Sigmoid colon (tissue), 7 donors: ENCODE results near the gene ABCC8. TPM values are rescaled to one million over a fixed set of nuclear protein-coding genes. Genes with fewer than 3 reads are reported as not detected.

Experiments
- DNase-seq: peaks from one replicate; pipeline ENCODE4 v3.0.0-alpha.2; 2019
- H3K27ac ChIP-seq, 4 donors: fragments of 200-600 bp; sonication (generic); one replicate each; pipeline ENCODE4 v1.5.1; 2016 to 2019; ENCODE audit warnings: mild to moderate bottlenecking in 1 of 4
- H3K27me3 ChIP-seq, 3 donors: fragments of 200-600 bp; sonication (generic); one replicate each; pipeline ENCODE4 v1.5.1; 2019; ENCODE audit warnings: mild to moderate bottlenecking in 1 of 3
- H3K36me3 ChIP-seq, 4 donors: fragments of 200-600 bp; sonication (generic); one replicate each; pipeline ENCODE4 v1.5.1; 2016 to 2019
- H3K4me1 ChIP-seq, 4 donors: fragments of 200-600 bp; sonication (generic); one replicate each; pipeline ENCODE4 v1.5.1; 2017 to 2019
- H3K4me3 ChIP-seq, 4 donors: fragments of 200-600 bp; sonication (generic); one replicate each; pipeline ENCODE4 v1.5.1; 2017 to 2019; ENCODE audit warnings: mild to moderate bottlenecking in 2 of 4, moderate library complexity in 1 of 4
- H3K9me3 ChIP-seq, 4 donors: fragments of 200-600 bp in 3 of 4; sonication (generic) in 3 of 4; one replicate each; pipeline versions ENCODE4 v1.5.1 to v1.6.1; 2013 to 2019
- CTCF ChIP-seq, 4 experiments: fragments of 450-650 bp in 3 of 4; fragments of 200-600 bp in 1 of 4; IDR thresholded peaks; one replicate each; pipeline ENCODE4 v1.5.1; 2016 to 2019; ENCODE audit warnings: antibody characterized with exemption in 4 of 4, mild to moderate bottlenecking in 3 of 4, moderate library complexity in 2 of 4
- EP300 ChIP-seq, 4 donors: sonication (generic); formaldehyde crosslinking; IDR thresholded peaks; one replicate each; pipeline ENCODE4 v1.6.1; 2017; ENCODE audit warnings: antibody characterized with exemption in 4 of 4
- POLR2A ChIP-seq, 2 donors: fragments of 450-650 bp; IDR thresholded peaks; one replicate each; pipeline ENCODE4 v1.6.1; 2016; ENCODE audit warnings: antibody characterized with exemption in 2 of 2, mild to moderate bottlenecking in 2 of 2, moderate library complexity in 2 of 2
- POLR2AphosphoS5 ChIP-seq, 4 donors: sonication (generic); formaldehyde crosslinking; IDR thresholded peaks; one replicate each; pipeline ENCODE4 v1.6.1; 2017; ENCODE audit warnings: antibody characterized with exemption in 4 of 4
- WGBS, 2 donors: extraction: QIAGEN DNeasy Blood & Tissue Kit; methylation state at CpG; one replicate each; pipeline ENCODE4 v1.1.7; 2013; 5-methylcytosine and 5-hydroxymethylcytosine counted together
- intact Hi-C: fragments of 100-400 bp; cut with DNase I; formaldehyde crosslinking; loops from one replicate; pipeline ENCODE4 v1.15.1; 2023
- polyA plus RNA-seq, 3 donors: library from polyadenylated mRNA; stranded (reverse); fragments of 200-250 nt; gene quantifications; one replicate each; pipeline ENCODE4 v1.2.3, GENCODE V29; 2013
- total RNA-seq, 4 donors: library from RNA; depleted of rRNA; stranded (reverse); fragments of >200 nt; gene quantifications; one replicate each; pipeline ENCODE4 v1.1.0, GENCODE V29; 2016
- donor health status: healthy with polysubstance abuse.
- donor health status: Bipolar disorder and iron deficiency.
- donor health status: healthy.

The ABCC8 gene
- total and polyA plus RNA-seq, 7 donors: 0.23 to 9.7 (median 2.6) TPM

DNA sequence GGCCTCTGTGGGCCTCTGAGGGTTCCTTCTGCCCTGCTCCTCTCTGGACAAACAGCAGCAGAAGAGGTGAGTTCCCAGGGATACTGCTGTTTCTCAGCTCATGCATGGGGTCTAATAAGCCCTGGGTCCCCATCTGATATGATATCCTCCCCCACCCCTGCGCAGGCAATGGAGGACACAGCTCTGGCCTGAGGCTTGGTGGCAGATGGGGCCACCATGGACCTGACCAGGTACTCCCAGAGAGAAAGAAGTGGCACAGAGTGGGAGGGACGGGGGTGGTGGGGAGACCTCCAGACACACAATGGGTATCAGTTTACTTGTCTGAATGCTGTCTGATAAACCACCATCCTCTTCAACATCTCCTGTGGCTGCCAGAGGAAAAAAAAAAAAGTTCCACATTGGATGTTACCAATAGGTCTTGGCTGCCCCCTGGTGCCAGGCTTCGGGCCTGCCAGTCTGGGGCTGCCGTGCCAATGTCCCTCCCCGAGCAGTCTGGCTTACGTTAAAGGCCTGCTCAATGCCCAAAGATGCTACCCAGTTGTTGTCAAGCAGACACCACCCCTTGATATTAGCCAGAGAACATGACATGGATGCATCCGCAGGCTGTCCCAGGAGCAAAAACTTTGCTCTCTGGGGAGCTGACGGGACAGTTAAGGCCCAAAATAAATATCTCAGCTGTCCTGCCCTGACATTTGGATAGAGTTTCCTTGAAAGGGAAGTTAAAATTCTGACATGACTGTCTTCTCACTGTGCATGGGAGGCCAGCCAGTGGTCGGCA, 27.9 kb upstream of the ABCC8 start:
- Histone ChIP-seq H3K4me1 (peaks cover 0 to 21% (median 16%) of the 10 kb centered on the region in 4 donors), H3K4me3 (no peak overlapping the region), H3K9me3 (no peaks in the 10 kb centered on the region), H3K36me3 (no peaks in the 10 kb centered on the region), H3K27me3 (no peaks in the 10 kb centered on the region), H3K27ac (peak overlapping the region in 2 of 4 donors; percentile 42 to 52)
- 40 to 46% methylated on average over 9 of the region's 9 CpGs for WGBS, 2 donors
- intact Hi-C loops: loop anchor here (1.0 to 10.0 kb wide), 2 partner anchors 120 to 270 kb away; no protein-coding TSS in a partner anchor
- peak; percentile 92 to 99 (median 96) for TF ChIP-seq POLR2AphosphoS5 (IDR thresholded peaks at IDR 0.05)
- TF ChIP-seq EP300 (IDR thresholded peaks at IDR 0.05): peak in 1 of 4 donors; percentile 74
- TF ChIP-seq CTCF (IDR thresholded peaks at IDR 0.05): peak; percentile 68 to 87 (median 76)
- no peak for TF ChIP-seq POLR2A (IDR thresholded peaks at IDR 0.05)
- peak; percentile 91 for DNase-seq

DNA sequence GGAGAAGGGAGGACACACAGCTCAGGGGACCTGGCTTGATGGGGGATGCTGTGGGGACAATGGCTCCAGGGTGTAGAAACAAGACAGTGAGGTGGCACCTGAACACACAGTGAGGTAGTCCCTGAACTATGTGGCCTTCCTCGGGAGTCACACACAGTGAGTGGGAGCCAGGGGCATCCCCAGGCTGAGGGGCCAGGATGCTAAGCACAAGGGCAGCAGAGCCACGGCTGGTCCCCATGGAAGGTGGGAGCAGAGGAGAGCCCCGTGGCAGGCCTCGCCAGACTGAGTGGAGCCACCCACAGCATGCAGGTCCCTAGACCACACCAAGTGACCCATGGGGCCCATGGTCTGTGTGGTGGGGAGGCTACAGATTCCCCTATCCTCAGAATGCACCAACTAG, 26.0 kb upstream of the ABCC8 start:
- Histone ChIP-seq H3K9me3 (no peaks in the 10 kb centered on the region), H3K4me1 (peaks cover 0 to 7% (median 6%) of the 10 kb centered on the region in 4 donors), H3K4me3 (no peak overlapping the region), H3K27me3 (no peaks in the 10 kb centered on the region), H3K36me3 (no peaks in the 10 kb centered on the region), H3K27ac (no peak overlapping the region)
- DNase-seq: no peak
- WGBS, 2 donors: 79 to 92% methylated on average over 4 of the region's 4 CpGs
- intact Hi-C loops: loop anchor here (10.0 kb wide), 1 partner anchor 268 kb away; no protein-coding TSS in a partner anchor
- TF ChIP-seq POLR2AphosphoS5 (IDR thresholded peaks at IDR 0.05) (no peak), POLR2A (IDR thresholded peaks at IDR 0.05) (no peak), CTCF (IDR thresholded peaks at IDR 0.05) (no peak), EP300 (IDR thresholded peaks at IDR 0.05) (no peak)

- intact Hi-C loops: loop anchor here (10.0 kb wide), 1 partner anchor 266 kb away; no protein-coding TSS in a partner anchor
- Histone ChIP-seq H3K4me1 (peaks cover 0 to 6% (median 6%) of the 10 kb centered on the region in 4 donors), H3K36me3 (no peaks in the 10 kb centered on the region), H3K27ac (no peak overlapping the region), H3K9me3 (no peaks in the 10 kb centered on the region), H3K27me3 (no peaks in the 10 kb centered on the region), H3K4me3 (no peak overlapping the region)
- TF ChIP-seq CTCF (IDR thresholded peaks at IDR 0.05) (no peak), POLR2A (IDR thresholded peaks at IDR 0.05) (no peak), POLR2AphosphoS5 (IDR thresholded peaks at IDR 0.05) (no peak), EP300 (IDR thresholded peaks at IDR 0.05) (no peak)
- WGBS, 2 donors: 92 to 95% methylated on average over 12 of the region's 12 CpGs
- no peak for DNase-seq
These were observed 24.0 kb upstream of the ABCC8 start for GRCh38 chr11:17500673-17501072.

DNA sequence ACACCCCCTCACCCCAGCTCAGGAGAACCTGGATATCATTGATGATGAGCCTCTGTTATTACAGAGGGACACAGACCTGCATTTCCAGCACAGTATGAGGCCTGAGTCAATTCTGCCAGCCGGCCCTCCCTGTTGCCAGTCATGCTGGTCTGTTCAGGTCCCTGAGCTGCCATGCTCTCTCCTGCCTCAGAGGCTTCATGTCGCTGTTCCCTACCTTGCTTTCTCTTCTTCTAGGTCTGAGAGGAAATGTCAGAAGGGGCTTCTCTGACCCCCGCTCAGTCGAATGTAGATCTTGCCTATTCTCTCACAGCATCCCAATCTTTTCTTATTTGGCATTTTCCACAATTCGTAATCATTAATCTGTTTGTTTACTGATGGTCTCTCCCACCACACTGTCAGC, 21.8 kb upstream of the ABCC8 start:
- Histone ChIP-seq H3K4me1 (no peaks in the 10 kb centered on the region), H3K36me3 (no peaks in the 10 kb centered on the region), H3K9me3 (no peaks in the 10 kb centered on the region), H3K27me3 (no peaks in the 10 kb centered on the region), H3K27ac (no peak overlapping the region), H3K4me3 (no peak overlapping the region)
- intact Hi-C loops: no loop called here
- TF ChIP-seq POLR2AphosphoS5 (IDR thresholded peaks at IDR 0.05) (no peak), POLR2A (IDR thresholded peaks at IDR 0.05) (no peak), CTCF (IDR thresholded peaks at IDR 0.05) (no peak), EP300 (IDR thresholded peaks at IDR 0.05) (no peak)
- WGBS, 2 donors: 76 to 89% methylated on average over 5 of the region's 5 CpGs
- no peak for DNase-seq
